ENCODE data around the gene CISD1. TPM values are rescaled to one million over a fixed set of nuclear protein-coding genes. Genes with fewer than 3 reads are reported as not detected.

Gene CISD1
- total and polyA plus RNA-seq, 2 of the 4 experiments (the other 2 are of a cell fraction): 28.2 to 34.6 TPM

DNA sequence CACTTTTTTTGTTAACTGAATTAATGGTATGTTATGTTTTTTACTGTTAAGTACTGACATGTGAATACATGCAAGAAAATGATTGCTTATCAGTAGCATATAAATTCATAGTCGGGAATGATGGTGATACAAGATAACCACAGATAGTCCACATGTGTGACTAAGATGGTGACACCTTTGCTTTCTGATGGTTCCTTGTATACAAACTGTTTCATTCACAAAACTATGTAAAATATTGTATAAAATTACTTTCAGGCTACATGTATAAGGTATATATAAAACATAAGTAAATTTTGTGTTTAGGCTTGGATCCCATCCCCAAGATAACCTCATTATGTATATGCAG is 10.0 kb downstream of the CISD1 start:
- H2AK5ac ChIP-seq (ENCODE audit: low read depth, low read length): no peak overlapping the region
- no TSS peak for BruUV-seq (replicated peaks)
- CTCF ChIA-PET: no interaction called here

More for the DNA sequence above, 10.0 kb downstream of the CISD1 start:
- H3K14ac ChIP-seq (replicated peaks; ENCODE audit: low read depth, low read length): no peak overlapping the region
- H3K23ac ChIP-seq (ENCODE audit: low read depth, low read length): no peak overlapping the region
- peaks cover 8 to 16% of the 10 kb centered on the region in 2 experiments; a peak in 3 of 4 replicates for H3K79me1 ChIP-seq (ENCODE audit: low read depth in 1 of 2, low read length in 2 of 2)
- TF ChIP-seq, protein P1, sequence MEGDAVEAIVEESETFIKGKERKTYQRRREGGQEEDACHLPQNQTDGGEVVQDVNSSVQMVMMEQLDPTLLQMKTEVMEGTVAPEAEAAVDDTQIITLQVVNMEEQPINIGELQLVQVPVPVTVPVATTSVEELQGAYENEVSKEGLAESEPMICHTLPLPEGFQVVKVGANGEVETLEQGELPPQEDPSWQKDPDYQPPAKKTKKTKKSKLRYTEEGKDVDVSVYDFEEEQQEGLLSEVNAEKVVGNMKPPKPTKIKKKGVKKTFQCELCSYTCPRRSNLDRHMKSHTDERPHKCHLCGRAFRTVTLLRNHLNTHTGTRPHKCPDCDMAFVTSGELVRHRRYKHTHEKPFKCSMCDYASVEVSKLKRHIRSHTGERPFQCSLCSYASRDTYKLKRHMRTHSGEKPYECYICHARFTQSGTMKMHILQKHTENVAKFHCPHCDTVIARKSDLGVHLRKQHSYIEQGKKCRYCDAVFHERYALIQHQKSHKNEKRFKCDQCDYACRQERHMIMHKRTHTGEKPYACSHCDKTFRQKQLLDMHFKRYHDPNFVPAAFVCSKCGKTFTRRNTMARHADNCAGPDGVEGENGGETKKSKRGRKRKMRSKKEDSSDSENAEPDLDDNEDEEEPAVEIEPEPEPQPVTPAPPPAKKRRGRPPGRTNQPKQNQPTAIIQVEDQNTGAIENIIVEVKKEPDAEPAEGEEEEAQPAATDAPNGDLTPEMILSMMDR (conservative IDR thresholded peaks at IDR 0.05; ENCODE audit: low read depth, low read length): no peak
- TF ChIP-seq CHD1 (IDR thresholded peaks at IDR 0.05; ENCODE audit: low read depth, low read length) (no peak), BHLHE40 (IDR thresholded peaks at IDR 0.05; ENCODE audit: low read depth, low read length) (no peak), RAD21 (IDR thresholded peaks at IDR 0.05; ENCODE audit: low read length) (no peak), MAZ (IDR thresholded peaks at IDR 0.05; ENCODE audit: borderline replicate concordance, low read depth, low read length) (no peak), FOS (IDR thresholded peaks at IDR 0.05; ENCODE audit: low read depth, low read length) (no peak), RFX5 (IDR thresholded peaks at IDR 0.05; ENCODE audit: low read depth, low read length) (no peak), POLR2A (IDR thresholded peaks at IDR 0.05; ENCODE audit: low read depth, low read length) (no peak), RCOR1 (IDR thresholded peaks at IDR 0.05; ENCODE audit: insufficient replicate concordance, low read length) (no peak), SMC3 (IDR thresholded peaks at IDR 0.05; ENCODE audit: low read depth, low read length) (no peak)
- WGBS, 2 experiments (ENCODE audit: extremely low coverage in 2 of 2, insufficient read length in 1 of 2): no CpG with 5 or more reads among the region's 1 CpG
- no peak overlapping the region for H2BK20ac ChIP-seq (ENCODE audit: low read depth, low read length)
- H3K9me3 ChIP-seq (ENCODE audit: control insufficient read depth, insufficient read depth, low read length): no peaks in the 10 kb centered on the region
- peaks cover 3% of the 10 kb centered on the region for H3K4me1 ChIP-seq (ENCODE audit: control insufficient read depth, insufficient read depth, low read length)
- no peak overlapping the region for H3K4me3 ChIP-seq (ENCODE audit: insufficient read depth, low read depth, low read length)
- no peak overlapping the region for H4K8ac ChIP-seq (ENCODE audit: low read depth in 2 of 2, low read length in 2 of 2)
- H4K5ac ChIP-seq (ENCODE audit: low read depth, low read length): no peak overlapping the region
- no peak overlapping the region for H2AFZ ChIP-seq (replicated peaks; ENCODE audit: low read length, poor library complexity)
- peaks cover 3% of the 10 kb centered on the region; the same call in 1 of the 2 replicates for H3K9me1 ChIP-seq (ENCODE audit: insufficient read depth, low read length)
- no peak overlapping the region for H3K4me2 ChIP-seq (ENCODE audit: low read depth, low read length)
- H3K4ac ChIP-seq (ENCODE audit: low read depth, low read length): no peak overlapping the region
- H4K91ac ChIP-seq (ENCODE audit: insufficient read depth, low read depth, low read length): no peak overlapping the region
- H2BK5ac ChIP-seq (ENCODE audit: low read depth, low read length, poor library complexity, severe bottlenecking): no peak overlapping the region
- no peaks in the 10 kb centered on the region for H3K27me3 ChIP-seq (ENCODE audit: control insufficient read depth, insufficient read depth, low read length)
- H2AK9ac ChIP-seq (replicated peaks; ENCODE audit: low read depth, low read length, poor library complexity): no peak overlapping the region
- H2BK120ac ChIP-seq (ENCODE audit: low read depth, low read length): no peak overlapping the region
- POLR2A ChIA-PET (ENCODE audit: unreplicated experiment): no interaction called here
- H3K9ac ChIP-seq (ENCODE audit: low read depth, low read length): no peak overlapping the region
- H3K27ac ChIP-seq (ENCODE audit: insufficient read depth, low read length): no peak overlapping the region
- H3K18ac ChIP-seq (ENCODE audit: low read depth, low read length): no peak overlapping the region
- H2BK15ac ChIP-seq (ENCODE audit: low read depth, low read length): no peak overlapping the region
- H3K36me3 ChIP-seq (ENCODE audit: control insufficient read depth, insufficient read depth, low read length): peaks cover 6% of the 10 kb centered on the region
- in situ Hi-C loops (cut with MboI; ENCODE audit: low sequenced_read_pairs): loop anchor here (5.0 kb wide), 1 partner anchor 92 kb away; no protein-coding TSS in a partner anchor
- intact Hi-C loops (cut with micrococcal nuclease): no loop called here
- ATAC-seq (ENCODE audit: low read depth) (no peak), DNase-seq (no peak)
- dilution Hi-C loops (cut with HindIII; ENCODE audit: low sequenced_read_pairs, unreplicated experiment): no loop called here
- H4K20me1 ChIP-seq (ENCODE audit: insufficient read depth, low read length): no peaks in the 10 kb centered on the region
- H3K56ac ChIP-seq (ENCODE audit: extremely low read depth, insufficient read depth, low read length): no peak overlapping the region
